Colonic mucosa (tissue), 4 donors: ENCODE results near the gene PTX4. TPM values are rescaled to one million over a fixed set of nuclear protein-coding genes. Genes with fewer than 3 reads are reported as not detected.

Experiments used
- DNase-seq: peaks from one replicate; pipeline ENCODE4 v3.0.0-alpha.2; 2020
- H3K27ac ChIP-seq: fragments of 200-600 bp; one replicate; pipeline ENCODE4 v1.8.0; 2021
- H3K27me3 ChIP-seq: fragments of 200-600 bp; one replicate; pipeline ENCODE4 v1.8.0; 2021
- H3K36me3 ChIP-seq: fragments of 200-600 bp; one replicate; pipeline ENCODE4 v1.8.0; 2021
- H3K4me1 ChIP-seq: fragments of 200-600 bp; one replicate; pipeline ENCODE4 v1.8.0; 2021; ENCODE audit warnings: mild to moderate bottlenecking
- H3K4me3 ChIP-seq: fragments of 200-600 bp; one replicate; pipeline ENCODE4 v1.8.0; 2021
- H3K9ac ChIP-seq, 2 donors: one replicate each; pipeline ENCODE4 v1.7.0; 2013; ENCODE audit warnings: control low read depth in 2 of 2, low read depth in 2 of 2, low read length in 2 of 2
- H3K9me3 ChIP-seq: fragments of 200-600 bp; one replicate; pipeline ENCODE4 v1.8.0; 2021
- CTCF ChIP-seq: fragments of 200-600 bp; IDR thresholded peaks from one replicate; pipeline ENCODE4 v1.8.0; 2022; ENCODE audit warnings: antibody characterized with exemption, mild to moderate bottlenecking
- intact Hi-C: fragments of 100-400 bp; cut with DNase I; formaldehyde crosslinking; loops from one replicate; pipeline ENCODE4 v1.14.1; 2022
- total RNA-seq, 2 donors: library from RNA; stranded (reverse); fragmentation: NEBNext Ultra II Directional in 1 of 2; extraction: Animal tissue kit (Norgen Biotek cat#: 25700) in 1 of 2; gene quantifications; one replicate each; pipeline ENCODE4 v1.2.1, GENCODE V29; 2021
- donor health status: healthy.
- donor health status: DM: no; HTN: no; CAD: no.
- donor health status: DM: no; HTN: no; CAD: no.

Gene PTX4
- total RNA-seq, 2 donors from 2014 or later = not detected

DNA sequence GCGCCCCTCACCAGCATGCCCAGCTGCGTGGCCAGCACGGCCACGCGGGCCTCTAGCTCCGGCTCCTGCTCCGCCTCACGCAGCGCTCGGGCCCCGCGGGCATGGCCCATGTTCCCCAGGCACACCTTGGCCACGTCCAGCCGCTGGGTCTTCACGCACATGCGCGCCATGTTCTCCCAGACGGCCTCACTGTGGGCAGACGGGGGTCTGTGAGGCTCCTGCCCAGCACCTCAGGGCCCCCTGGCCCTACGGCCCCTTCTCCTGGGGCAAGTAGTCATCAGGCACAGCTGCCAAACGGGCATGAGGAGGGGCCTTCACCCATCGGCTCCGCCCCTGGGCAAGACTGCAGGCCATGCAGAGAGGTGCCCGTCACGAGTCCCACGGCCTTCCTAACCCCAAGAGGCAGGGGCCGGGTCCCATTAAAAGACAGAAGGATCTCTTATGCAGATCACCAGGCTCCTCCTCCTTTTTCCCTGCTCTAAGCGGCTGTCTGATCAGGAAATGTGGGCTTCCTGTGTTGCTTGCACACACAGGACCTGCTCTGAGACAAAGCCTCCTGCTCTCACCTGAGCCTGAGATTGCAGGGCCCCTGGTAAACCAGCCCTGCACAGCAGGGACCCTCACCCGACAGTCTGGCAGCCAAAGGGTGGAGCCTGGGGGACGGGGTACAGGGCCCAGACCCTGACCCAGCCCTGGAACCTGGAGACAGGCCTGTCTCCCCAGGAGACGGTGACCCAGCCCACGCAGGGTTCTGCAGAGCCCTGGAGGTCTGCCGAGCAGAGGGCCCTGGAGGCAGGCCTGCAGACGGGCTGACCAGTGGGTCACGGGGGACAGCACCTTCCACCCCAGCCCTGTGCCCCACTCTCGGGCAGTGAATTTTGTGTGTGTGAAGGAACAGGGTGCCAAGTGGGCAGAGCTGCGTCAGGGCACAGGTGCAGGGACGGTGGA is 38.1 kb upstream of the PTX4 start:
- H3K9me3 ChIP-seq = no peaks in the 10 kb centered on the region
- no peaks in the 10 kb centered on the region for H3K4me1 ChIP-seq
- TF ChIP-seq CTCF = no peak
- no peaks in the 10 kb centered on the region for H3K27me3 ChIP-seq
- no peak overlapping the region for H3K27ac ChIP-seq
- H3K9ac ChIP-seq = no peak overlapping the region
- no peak overlapping the region for H3K4me3 ChIP-seq
- DNase-seq = no peak
- intact Hi-C loops = no loop called here
- H3K36me3 ChIP-seq = no peaks in the 10 kb centered on the region

- no peaks in the 10 kb centered on the region for H3K4me1 ChIP-seq
- no peaks in the 10 kb centered on the region for H3K9me3 ChIP-seq
- no peaks in the 10 kb centered on the region for H3K36me3 ChIP-seq
- H3K4me3 ChIP-seq = no peak overlapping the region
- no peak for TF ChIP-seq CTCF
- H3K27me3 ChIP-seq = no peaks in the 10 kb centered on the region
- no peak for DNase-seq
- intact Hi-C loops = no loop called here
- no peak overlapping the region for H3K9ac ChIP-seq
- H3K27ac ChIP-seq = no peak overlapping the region
These were observed 37.3 kb upstream of the PTX4 start for GRCh38 chr16:1525871-1526607.

GRCh38 chr16:1524366-1524765 is 35.6 kb upstream of the PTX4 start:
- no peak overlapping the region for H3K9ac ChIP-seq
- DNase-seq = no peak
- no peaks in the 10 kb centered on the region for H3K27me3 ChIP-seq
- TF ChIP-seq CTCF = no peak
- no peaks in the 10 kb centered on the region for H3K9me3 ChIP-seq
- no peaks in the 10 kb centered on the region for H3K36me3 ChIP-seq
- intact Hi-C loops = no loop called here
- no peak overlapping the region for H3K4me3 ChIP-seq
- no peaks in the 10 kb centered on the region for H3K4me1 ChIP-seq
- no peak overlapping the region for H3K27ac ChIP-seq

DNA sequence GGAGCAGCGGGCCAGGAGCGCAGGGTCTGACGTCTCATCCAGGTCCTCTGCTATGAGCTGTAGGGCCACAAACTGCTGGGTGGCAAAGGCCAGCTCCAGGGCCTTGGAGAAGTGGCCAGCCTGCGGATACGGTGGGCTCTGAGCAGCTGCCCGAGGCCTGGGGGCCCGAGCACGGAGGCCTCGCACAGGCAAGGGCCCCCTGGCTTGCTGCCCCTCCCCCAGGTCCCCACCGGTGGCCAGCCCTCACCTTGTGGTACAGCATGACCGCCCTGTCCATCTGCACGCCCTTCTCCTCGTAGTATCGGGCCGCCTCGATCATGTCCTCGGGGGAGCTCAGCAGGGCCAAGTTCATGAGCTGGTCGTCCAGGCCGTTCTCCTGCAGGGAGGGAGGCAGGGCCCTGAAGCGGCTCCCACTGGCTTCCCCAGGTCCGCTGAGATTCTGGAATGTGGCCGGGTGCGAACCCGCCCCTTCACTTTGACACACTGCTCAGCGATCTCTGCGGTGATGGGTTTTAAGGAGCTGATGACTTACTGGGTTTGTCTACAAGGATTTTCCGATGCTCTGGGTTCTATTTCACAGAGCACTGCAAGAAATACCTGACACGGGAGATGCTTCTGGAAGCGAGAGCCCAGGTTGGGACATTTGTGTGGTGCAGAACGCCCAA is 35.0 kb upstream of the PTX4 start:
- Histone ChIP-seq H3K9ac (no peak overlapping the region), H3K4me1 (no peaks in the 10 kb centered on the region), H3K27me3 (no peaks in the 10 kb centered on the region), H3K36me3 (no peaks in the 10 kb centered on the region), H3K9me3 (no peaks in the 10 kb centered on the region), H3K4me3 (no peak overlapping the region), H3K27ac (no peak overlapping the region)
- no peak for TF ChIP-seq CTCF
- no peak for DNase-seq
- intact Hi-C loops = no loop called here

- no peak for DNase-seq
- H3K27ac ChIP-seq = no peak overlapping the region
- H3K27me3 ChIP-seq = no peaks in the 10 kb centered on the region
- H3K9ac ChIP-seq = no peak overlapping the region
- H3K36me3 ChIP-seq = no peaks in the 10 kb centered on the region
- H3K4me3 ChIP-seq = no peak overlapping the region
- H3K4me1 ChIP-seq = no peaks in the 10 kb centered on the region
- no peaks in the 10 kb centered on the region for H3K9me3 ChIP-seq
- intact Hi-C loops = no loop called here
- no peak for TF ChIP-seq CTCF
These were observed 31.7 kb upstream of the PTX4 start for GRCh38 chr16:1520461-1520860.
